ENCODE measurements around the gene CIC. TPM values are rescaled to one million over a fixed set of nuclear protein-coding genes. Genes with fewer than 3 reads are reported as not detected.
A peak's percentile ranks its signal among the peaks of the same experiment; 100 is the strongest.

The CIC gene
- total and polyA plus RNA-seq, 5 experiments from 2014 or later, result 0.43 to 87.4 (median 1.8) TPM

DNA sequence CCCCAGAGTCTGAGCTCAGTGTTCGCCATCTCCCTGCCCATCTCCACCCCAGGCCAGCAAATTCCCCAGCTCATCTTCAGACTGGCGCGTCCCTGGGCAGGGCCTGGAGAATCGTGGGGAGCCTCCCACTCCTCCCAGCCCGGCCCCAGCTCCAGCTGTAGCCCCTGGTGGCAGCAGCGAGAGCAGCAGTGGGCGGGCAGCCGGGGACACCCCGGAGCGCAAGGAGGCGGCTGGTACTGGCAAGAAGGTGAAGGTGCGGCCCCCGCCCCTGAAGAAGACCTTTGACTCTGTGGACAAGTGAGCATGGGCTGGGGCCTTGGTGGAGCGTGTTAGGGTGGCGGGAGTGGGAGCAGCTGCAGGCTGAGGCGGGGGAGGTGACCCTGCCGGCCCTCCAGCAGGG lies 24.5 kb downstream of the CIC start:
- POLR2A ChIA-PET, result interaction anchor here (0.8 to 2.3 kb wide), 3 partner anchors 11 to 161 kb away, joined by 3 to 5 read pairs (median 3); partner anchors contain the start of genes GSK3A and POU2F2
- no peaks in the 10 kb centered on the region for H3K9me3 Mint-ChIP-seq
- H3K27ac Mint-ChIP-seq, result peak overlapping the region in 2 of 10 donors; percentile 65 to 79
- H3K27me3 Mint-ChIP-seq, result no peaks in the 10 kb centered on the region
- ATAC-seq, result no peak
- peaks cover 7 to 14% (median 8%) of the 10 kb centered on the region in 4 donors for H3K4me1 Mint-ChIP-seq
- no peak for DNase-seq
- peaks cover 0 to 36% (median 0%) of the 10 kb centered on the region in 3 donors for H3K36me3 Mint-ChIP-seq
- no peak overlapping the region for H3K4me3 Mint-ChIP-seq

- H3K36me3 Mint-ChIP-seq, result peaks cover 0 to 34% (median 0%) of the 10 kb centered on the region in 3 donors
- H3K27me3 Mint-ChIP-seq, result no peaks in the 10 kb centered on the region
- DNase-seq (no peak), ATAC-seq (no peak)
- H3K4me3 Mint-ChIP-seq, result peak overlapping the region in 1 of 10 donors; percentile 45
- peaks cover 7 to 14% (median 8%) of the 10 kb centered on the region in 4 donors for H3K4me1 Mint-ChIP-seq
- peak overlapping the region in 3 of 10 donors; percentile 19 to 85 (median 28) for H3K27ac Mint-ChIP-seq
- H3K9me3 Mint-ChIP-seq, result no peaks in the 10 kb centered on the region
- POLR2A ChIA-PET, result interaction anchor here (1.8 to 2.3 kb wide), 2 partner anchors 9 to 51 kb away, joined by 5 read pairs; partner anchors contain the start of gene GSK3A
These were observed 24.9 kb downstream of the CIC start for GRCh38 chr19:42293948-42294347.

DNA sequence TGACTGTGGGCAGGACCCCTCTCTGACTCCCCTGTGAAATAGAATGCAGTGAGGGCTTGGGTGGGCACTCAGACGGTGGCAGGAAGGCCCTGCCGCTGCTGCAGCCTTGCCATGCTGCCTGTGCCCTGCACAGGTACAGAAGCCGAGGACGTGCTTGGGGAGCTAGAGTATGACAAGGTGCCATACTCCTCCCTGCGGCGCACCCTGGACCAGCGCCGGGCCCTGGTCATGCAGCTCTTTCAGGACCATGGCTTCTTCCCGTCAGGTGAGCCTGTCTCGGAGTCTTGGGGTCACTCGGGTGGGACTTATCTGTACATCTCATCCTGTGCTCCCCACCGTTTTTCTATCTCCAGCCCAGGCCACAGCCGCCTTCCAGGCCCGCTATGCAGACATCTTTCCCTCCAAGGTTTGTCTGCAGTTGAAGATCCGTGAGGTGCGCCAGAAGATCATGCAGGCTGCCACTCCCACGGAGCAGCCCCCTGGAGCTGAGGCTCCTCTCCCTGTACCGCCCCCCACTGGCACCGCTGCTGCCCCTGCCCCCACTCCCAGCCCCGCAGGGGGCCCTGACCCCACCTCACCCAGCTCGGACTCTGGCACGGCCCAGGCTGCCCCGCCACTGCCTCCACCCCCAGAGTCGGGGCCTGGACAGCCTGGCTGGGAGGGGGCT lies 25.6 kb downstream of the CIC start:
- DNase-seq (no peak), ATAC-seq (no peak)
- peak overlapping the region in 3 of 10 donors; percentile 28 to 85 (median 48) for H3K27ac Mint-ChIP-seq
- POLR2A ChIA-PET, result interaction anchor here (0.6 to 1.8 kb wide), 3 partner anchors 9 to 51 kb away, joined by 3 to 6 read pairs (median 5); no protein-coding TSS in a partner anchor
- no peak overlapping the region for H3K4me3 Mint-ChIP-seq
- H3K27me3 Mint-ChIP-seq, result no peaks in the 10 kb centered on the region
- peaks cover 0 to 32% (median 0%) of the 10 kb centered on the region in 3 donors for H3K36me3 Mint-ChIP-seq
- peaks cover 7 to 14% (median 8%) of the 10 kb centered on the region in 4 donors for H3K4me1 Mint-ChIP-seq
- H3K9me3 Mint-ChIP-seq, result no peaks in the 10 kb centered on the region

GRCh38 chr19:42295342-42295741 lies 26.3 kb downstream of the CIC start:
- Mint-ChIP-seq H3K4me1 (peaks cover 7 to 14% (median 9%) of the 10 kb centered on the region in 4 donors), H3K36me3 (peaks cover 0 to 33% (median 0%) of the 10 kb centered on the region in 3 donors), H3K4me3 (no peak overlapping the region), H3K9me3 (no peaks in the 10 kb centered on the region), H3K27me3 (no peaks in the 10 kb centered on the region), H3K27ac (peak overlapping the region in 2 of 10 donors; percentile 22 to 61)
- POLR2A ChIA-PET, result interaction anchor here (1.4 to 1.8 kb wide), 2 partner anchors 10 to 52 kb away, joined by 5 to 6 read pairs; no protein-coding TSS in a partner anchor
- no peak for ATAC-seq
- DNase-seq, result no peak

DNA sequence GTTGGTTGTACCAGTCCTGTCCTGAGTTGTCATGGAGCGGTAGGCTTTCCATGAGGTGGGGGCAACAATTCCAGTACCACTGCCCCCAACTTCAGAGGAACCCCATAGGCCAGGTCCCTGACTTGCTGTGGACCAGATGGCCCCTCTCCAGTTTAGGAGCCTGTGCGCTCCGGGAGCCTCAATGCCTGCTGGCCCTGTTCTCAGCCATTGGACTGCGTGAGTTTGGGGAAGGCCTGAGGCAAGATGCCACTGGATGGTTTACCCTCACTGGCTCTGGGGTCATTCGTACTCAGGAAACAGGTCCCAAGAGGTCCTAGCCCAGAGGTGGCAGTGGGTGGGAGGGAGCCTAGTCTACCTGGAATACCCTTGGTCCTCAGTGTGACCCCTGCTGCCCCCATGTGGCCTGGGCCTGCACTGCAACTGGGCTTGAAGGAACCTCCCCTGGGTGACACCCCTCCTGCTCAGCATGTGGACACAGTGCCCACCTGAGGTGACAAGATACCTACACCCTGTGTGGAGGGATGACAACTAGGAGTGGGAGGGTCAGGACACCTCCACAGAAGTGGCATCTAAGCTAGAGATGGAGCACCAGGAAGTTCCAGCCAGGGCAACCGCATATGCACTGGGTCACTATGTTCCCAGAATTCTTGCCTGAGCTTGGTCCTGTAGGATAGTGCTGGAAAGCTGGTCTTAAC lies 26.9 kb downstream of the CIC start:
- Mint-ChIP-seq H3K27me3 (no peaks in the 10 kb centered on the region), H3K9me3 (no peaks in the 10 kb centered on the region), H3K27ac (peak overlapping the region in 7 of 10 donors; percentile 45 to 74 (median 63)), H3K4me1 (peaks cover 7 to 14% (median 10%) of the 10 kb centered on the region in 4 donors), H3K36me3 (peaks cover 0 to 35% (median 0%) of the 10 kb centered on the region in 3 donors), H3K4me3 (no peak overlapping the region)
- peak; percentile 79 to 95 (median 88) for DNase-seq
- peak; percentile 91 to 93 for ATAC-seq
- POLR2A ChIA-PET, result interaction anchor here (0.6 to 1.8 kb wide), 4 partner anchors 11 to 163 kb away, joined by 3 to 6 read pairs (median 4); no protein-coding TSS in a partner anchor

DNA sequence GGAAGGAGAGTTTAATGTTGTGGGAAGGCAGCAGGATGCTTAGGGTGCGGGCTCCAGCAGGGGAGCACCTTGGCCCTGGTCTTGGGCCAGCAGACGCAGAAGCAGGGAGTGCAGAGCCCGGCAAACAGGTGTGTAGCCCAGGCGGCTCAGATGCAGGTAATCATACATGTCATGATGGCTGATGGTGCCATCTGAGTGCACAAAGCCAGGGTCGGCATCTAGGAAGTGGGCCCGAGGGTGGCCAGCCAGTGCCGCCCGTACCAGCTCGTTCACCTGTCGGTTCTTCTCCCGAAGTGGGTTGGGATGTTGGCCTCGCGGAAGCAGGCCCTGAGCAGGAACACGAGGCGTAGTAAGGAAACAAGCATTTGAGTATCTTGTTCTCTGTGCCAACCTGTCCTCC lies 28.0 kb downstream of the CIC start:
- Mint-ChIP-seq H3K4me1 (peaks cover 4 to 17% (median 15%) of the 10 kb centered on the region in 4 donors), H3K9me3 (no peaks in the 10 kb centered on the region), H3K36me3 (peaks cover 0 to 26% (median 0%) of the 10 kb centered on the region in 3 donors), H3K27ac (peak overlapping the region in 1 of 10 donors; percentile 57), H3K4me3 (peak overlapping the region in 2 of 10 donors; percentile 34 to 57), H3K27me3 (no peaks in the 10 kb centered on the region)
- DNase-seq, result no peak
- POLR2A ChIA-PET, result no interaction called here
- ATAC-seq, result no peak

DNA sequence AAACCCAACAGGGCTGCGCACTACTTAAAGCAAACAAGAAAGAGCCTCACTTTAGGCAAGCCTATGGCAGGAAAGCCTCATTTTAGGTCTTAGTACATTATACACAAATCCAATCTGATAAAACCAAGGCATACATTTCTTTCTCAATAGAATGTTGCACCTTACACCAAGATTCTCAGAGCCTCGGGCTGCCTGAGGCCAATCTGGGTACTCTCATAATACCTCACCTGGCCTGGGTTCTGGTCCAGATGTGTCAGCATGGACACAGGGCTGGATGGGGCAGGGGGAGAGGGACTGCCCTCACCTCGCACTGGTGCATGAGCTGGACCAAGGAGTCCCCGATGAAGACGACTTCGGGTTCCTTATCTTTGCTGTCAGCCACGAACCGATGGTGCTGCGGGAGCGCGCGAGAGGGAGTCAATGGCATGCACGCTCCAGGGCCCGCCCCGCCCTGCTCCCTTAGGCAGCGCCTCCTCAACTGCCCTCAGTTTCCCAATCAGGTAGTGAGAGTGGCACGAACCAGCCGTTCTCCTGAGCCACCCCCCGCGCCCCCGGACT lies 32.7 kb downstream of the CIC start, which contains the start of gene PRR19:
Gene PRR19 (plus strand): TSS at position 487 of the 558 bp plus-strand sequence. CDS start 7,453 bp downstream, outside the sequence.
- Mint-ChIP-seq H3K27me3 (no peaks in the 10 kb centered on the region), H3K27ac (peak within 1 kb of the TSS; percentile 51 to 91 (median 83)), H3K4me1 (peaks cover 11 to 29% (median 27%) of the 10 kb centered on the region in 4 donors), H3K9me3 (no peaks in the 10 kb centered on the region), H3K4me3 (peak within 1 kb of the TSS; percentile 84 to 93 (median 88)), H3K36me3 (peaks cover 0 to 14% (median 0%) of the 10 kb centered on the region in 3 donors)
- ATAC-seq, result peak; percentile 4 to 21
- POLR2A ChIA-PET, result interaction anchor here (0.6 to 1.7 kb wide), 14 partner anchors 13 to 1528 kb away, joined by 3 to 8 read pairs (median 5); partner anchors contain the start of genes CIC and GSK3A
- DNase-seq, result no peak

DNA sequence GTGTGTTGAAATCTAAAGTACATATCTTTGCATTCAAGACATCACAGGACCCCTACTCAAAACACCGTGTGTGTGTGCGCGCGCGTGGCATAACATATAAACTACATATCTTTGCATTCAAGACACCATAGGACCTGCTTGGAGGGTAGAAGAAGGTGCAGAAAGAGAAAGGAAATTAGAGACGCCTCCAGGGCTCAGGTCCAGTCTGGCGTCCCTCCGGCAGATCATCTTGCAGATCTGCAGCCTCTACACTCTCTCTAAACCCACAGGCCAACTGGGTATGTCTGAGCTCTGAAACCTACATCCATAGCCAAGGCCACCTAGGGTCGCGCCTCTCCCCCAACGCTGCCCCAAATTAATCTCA lies 34.0 kb downstream of the CIC start:
- POLR2A ChIA-PET, result interaction anchor here (0.6 to 1.7 kb wide), 5 partner anchors 13 to 988 kb away, joined by 4 to 8 read pairs (median 6); no protein-coding TSS in a partner anchor

GRCh38 chr19:42303876-42304275 lies 34.8 kb downstream of the CIC start:
- H3K4me3 Mint-ChIP-seq, result peak overlapping the region in 5 of 10 donors; percentile 0 to 91 (median 55)
- POLR2A ChIA-PET, result interaction anchor here (0.7 to 1.7 kb wide), 3 partner anchors 14 to 19 kb away, joined by 3 to 6 read pairs (median 5); no protein-coding TSS in a partner anchor
- H3K27me3 Mint-ChIP-seq, result no peaks in the 10 kb centered on the region
- peak overlapping the region in 3 of 10 donors; percentile 5 to 67 (median 39) for H3K27ac Mint-ChIP-seq
- DNase-seq (no peak), ATAC-seq (no peak)
- H3K4me1 Mint-ChIP-seq, result peaks cover 13 to 29% (median 27%) of the 10 kb centered on the region in 4 donors
- no peaks in the 10 kb centered on the region for H3K9me3 Mint-ChIP-seq
- peaks cover 0 to 12% (median 0%) of the 10 kb centered on the region in 3 donors for H3K36me3 Mint-ChIP-seq

More for the DNA sequence above, 34.0 kb downstream of the CIC start:
- peak overlapping the region; percentile 84 to 93 (median 88) for H3K4me3 Mint-ChIP-seq
- no peaks in the 10 kb centered on the region for H3K27me3 Mint-ChIP-seq
- DNase-seq (no peak), ATAC-seq (no peak)
- H3K27ac Mint-ChIP-seq, result peak overlapping the region; percentile 51 to 91 (median 83)
- H3K4me1 Mint-ChIP-seq, result peaks cover 12 to 29% (median 27%) of the 10 kb centered on the region in 4 donors
- no peaks in the 10 kb centered on the region for H3K9me3 Mint-ChIP-seq
- H3K36me3 Mint-ChIP-seq, result peaks cover 0 to 12% (median 0%) of the 10 kb centered on the region in 3 donors

DNA sequence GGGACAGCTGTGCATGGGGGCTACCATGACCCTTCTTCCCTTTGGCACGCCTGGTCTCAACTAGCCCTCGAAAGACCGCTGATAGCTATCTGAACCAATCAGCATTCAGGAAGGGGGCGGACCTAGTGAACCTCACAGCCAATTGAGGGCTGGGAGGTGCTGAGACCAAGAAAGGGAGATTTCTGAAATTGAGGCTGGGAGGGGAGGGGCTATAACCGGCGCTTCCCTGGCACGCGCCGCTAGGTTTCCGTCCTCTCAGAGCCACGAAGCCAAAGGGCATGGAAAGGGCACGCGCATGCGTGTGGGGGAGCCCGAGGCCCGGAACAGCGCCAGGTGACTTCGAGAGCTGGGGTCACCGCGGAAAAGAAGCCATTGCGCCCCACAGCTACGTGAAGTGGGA lies 37.6 kb downstream of the CIC start:
- no peak overlapping the region for H3K27ac Mint-ChIP-seq
- H3K9me3 Mint-ChIP-seq, result no peaks in the 10 kb centered on the region
- ATAC-seq (no peak), DNase-seq (no peak)
- peaks cover 0 to 13% (median 6%) of the 10 kb centered on the region in 5 donors for H3K27me3 Mint-ChIP-seq
- no peaks in the 10 kb centered on the region for H3K36me3 Mint-ChIP-seq
- H3K4me1 Mint-ChIP-seq, result peaks cover 10 to 23% (median 20%) of the 10 kb centered on the region in 4 donors
- POLR2A ChIA-PET, result no interaction called here
- no peak overlapping the region for H3K4me3 Mint-ChIP-seq

GRCh38 chr19:42309686-42310085 lies 40.6 kb downstream of the CIC start:
- H3K9me3 Mint-ChIP-seq, result peaks cover 0 to 2% (median 0%) of the 10 kb centered on the region in 9 donors
- peaks cover 11 to 43% (median 22%) of the 10 kb centered on the region in 5 donors for H3K27me3 Mint-ChIP-seq
- no peak for DNase-seq
- POLR2A ChIA-PET, result no interaction called here
- no peak overlapping the region for H3K27ac Mint-ChIP-seq
- H3K36me3 Mint-ChIP-seq, result no peaks in the 10 kb centered on the region
- H3K4me3 Mint-ChIP-seq, result no peak overlapping the region
- H3K4me1 Mint-ChIP-seq, result peaks cover 9 to 20% (median 12%) of the 10 kb centered on the region in 4 donors
- ATAC-seq, result no peak

- DNase-seq (no peak), ATAC-seq (no peak)
- H3K4me3 Mint-ChIP-seq, result peak overlapping the region in 1 of 10 donors; percentile 74
- POLR2A ChIA-PET, result no interaction called here
- H3K27ac Mint-ChIP-seq, result no peak overlapping the region
- H3K27me3 Mint-ChIP-seq, result peaks cover 16 to 52% (median 28%) of the 10 kb centered on the region in 5 donors
- H3K4me1 Mint-ChIP-seq, result peaks cover 11 to 21% (median 12%) of the 10 kb centered on the region in 4 donors
- H3K9me3 Mint-ChIP-seq, result peaks cover 0 to 2% (median 0%) of the 10 kb centered on the region in 9 donors
- H3K36me3 Mint-ChIP-seq, result no peaks in the 10 kb centered on the region
These were observed 42.6 kb downstream of the CIC start for GRCh38 chr19:42311657-42312056.

Measured in naive thymus-derived CD8-positive, alpha-beta T cell (primary cell).